GM12874 (cell line): ENCODE measurements around the gene EDEM3.

Source experiments
- TF ChIP-seq, protein P1 (sequence below): IDR thresholded peaks from 2 replicates; pipeline ENCODE4 v1.5.1; 2011; ENCODE audit warnings: low read depth, mild to moderate bottlenecking, control low read depth, low read length, moderate library complexity; ENCODE audit not compliant: insufficient read depth

The EDEM3 gene

DNA sequence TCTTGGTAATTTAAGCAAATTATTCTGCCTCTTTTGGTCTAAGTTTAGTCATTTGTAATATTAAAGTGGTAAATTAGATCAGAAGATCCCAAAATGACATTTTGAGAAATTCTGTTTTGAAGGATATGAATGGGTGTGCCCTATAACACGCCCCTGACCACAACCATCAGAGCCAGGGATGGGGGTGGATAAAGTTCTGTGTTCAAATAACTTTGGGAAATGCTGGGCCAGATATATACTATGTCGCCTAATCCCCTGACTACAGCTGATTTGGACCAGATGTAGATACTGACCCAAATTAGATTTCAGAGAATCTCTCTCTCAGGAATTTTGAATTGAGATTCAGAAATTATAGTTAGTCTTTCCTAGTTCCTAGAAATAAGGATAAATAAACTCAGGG lies 21.2 kb upstream of the EDEM3 start:
- TF ChIP-seq, protein P1, sequence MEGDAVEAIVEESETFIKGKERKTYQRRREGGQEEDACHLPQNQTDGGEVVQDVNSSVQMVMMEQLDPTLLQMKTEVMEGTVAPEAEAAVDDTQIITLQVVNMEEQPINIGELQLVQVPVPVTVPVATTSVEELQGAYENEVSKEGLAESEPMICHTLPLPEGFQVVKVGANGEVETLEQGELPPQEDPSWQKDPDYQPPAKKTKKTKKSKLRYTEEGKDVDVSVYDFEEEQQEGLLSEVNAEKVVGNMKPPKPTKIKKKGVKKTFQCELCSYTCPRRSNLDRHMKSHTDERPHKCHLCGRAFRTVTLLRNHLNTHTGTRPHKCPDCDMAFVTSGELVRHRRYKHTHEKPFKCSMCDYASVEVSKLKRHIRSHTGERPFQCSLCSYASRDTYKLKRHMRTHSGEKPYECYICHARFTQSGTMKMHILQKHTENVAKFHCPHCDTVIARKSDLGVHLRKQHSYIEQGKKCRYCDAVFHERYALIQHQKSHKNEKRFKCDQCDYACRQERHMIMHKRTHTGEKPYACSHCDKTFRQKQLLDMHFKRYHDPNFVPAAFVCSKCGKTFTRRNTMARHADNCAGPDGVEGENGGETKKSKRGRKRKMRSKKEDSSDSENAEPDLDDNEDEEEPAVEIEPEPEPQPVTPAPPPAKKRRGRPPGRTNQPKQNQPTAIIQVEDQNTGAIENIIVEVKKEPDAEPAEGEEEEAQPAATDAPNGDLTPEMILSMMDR: no peak

DNA sequence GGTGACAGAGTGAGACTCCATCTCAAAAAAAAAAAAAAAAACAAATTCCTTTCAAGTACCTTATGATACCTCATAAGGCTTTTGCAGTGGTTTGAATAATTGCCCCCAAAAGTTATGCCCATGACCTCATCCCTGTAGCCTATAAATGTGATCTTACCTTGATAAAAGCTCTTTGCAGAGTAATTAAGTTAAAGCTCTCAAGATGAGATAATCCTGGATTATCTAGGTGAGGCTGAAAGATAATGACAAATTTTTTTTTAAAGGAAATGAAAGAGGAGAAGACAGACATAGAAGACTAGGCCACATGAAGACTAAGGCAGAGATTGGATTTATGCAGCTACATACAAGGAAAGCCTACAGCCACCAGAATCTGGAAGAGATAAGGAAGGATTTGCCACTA lies 20.7 kb upstream of the EDEM3 start:
- TF ChIP-seq, protein P1: no peak

DNA sequence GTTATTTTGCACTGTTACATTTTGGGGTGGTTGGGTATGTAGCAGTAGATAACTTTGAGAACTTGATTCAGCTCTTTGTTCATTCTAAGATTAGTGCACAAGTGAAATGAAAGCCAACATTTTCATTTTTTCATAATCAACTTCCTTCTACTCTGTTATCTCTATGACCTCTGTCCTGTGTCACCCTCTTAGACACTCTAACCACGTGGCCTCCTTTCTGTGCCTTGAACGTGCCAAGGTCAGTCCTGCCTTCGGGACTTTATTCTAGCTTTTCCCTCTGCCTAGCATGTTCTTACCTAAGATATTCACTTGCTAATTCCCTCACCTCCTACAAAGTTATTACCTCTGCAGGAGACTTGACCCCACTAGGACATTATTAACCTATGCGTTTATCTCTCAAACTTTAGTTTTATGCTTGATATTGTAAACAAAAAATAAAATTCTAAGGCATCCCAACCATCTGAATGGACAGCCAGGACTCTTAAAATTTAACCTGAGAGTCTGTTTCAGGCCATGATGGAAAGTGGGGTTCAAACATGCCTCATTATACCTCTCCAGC lies 19.2 kb upstream of the EDEM3 start:
- TF ChIP-seq, protein P1: no peak

DNA sequence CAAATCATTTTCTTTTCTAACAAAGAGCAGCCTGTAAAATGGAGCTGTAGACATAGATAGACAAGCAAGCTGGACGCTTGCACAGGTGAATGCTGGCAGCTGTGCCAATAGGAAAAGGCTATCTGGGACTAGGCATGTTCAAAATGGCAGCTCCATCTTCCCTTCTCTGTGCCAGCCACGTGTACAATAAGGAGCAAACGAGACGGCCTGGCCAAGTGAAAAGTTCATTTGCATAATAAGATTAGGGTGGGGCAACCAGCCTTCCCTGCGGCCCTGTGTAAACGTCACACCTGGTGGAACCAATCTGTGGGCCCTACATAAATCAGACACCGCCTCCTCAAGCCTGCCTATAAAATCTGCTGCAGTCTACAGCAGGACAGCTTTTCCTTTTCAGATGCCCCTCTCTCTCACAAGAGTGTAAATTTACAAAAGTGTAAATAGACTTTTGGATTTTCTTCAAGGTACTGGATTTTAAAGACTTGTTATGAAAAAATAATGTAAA lies 16.6 kb upstream of the EDEM3 start:
- TF ChIP-seq, protein P1: no peak

DNA sequence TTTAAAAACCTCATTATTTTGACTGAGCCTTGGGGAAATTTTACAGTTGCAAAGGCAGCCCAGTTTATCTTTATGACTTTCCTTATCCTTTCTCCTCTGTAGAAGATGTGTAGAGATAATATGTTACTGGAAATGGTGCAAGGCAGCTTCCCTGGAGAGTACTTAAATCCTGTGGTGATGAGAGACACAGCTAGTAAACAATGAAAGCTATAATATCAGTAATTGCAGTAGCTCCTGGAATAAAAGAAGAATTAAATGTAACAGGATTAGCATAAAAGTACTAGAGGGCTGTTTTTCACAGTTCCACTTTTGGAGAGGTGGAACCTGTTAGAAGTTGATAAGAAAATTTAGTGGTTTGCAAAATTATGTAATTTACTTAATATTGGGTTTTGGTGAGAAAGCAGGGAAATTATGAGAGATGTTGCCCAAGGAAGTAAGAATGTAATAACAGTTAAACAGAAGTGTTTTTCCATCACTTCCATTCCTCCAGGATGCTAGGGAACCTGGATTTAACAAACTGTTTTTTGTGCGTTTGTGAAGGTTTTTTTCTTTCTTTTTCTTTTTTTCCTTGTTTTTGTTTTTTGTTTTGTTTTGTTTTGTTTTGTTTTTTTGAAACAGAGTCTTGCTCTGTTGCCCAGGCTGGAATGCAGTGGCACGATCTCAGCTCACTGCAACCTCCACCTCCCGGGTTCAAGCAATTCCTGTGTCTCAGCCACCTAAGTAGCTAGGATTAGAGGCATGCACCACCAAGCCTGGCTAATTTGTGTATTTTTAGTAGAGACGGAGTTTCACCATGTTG lies 15.7 kb upstream of the EDEM3 start:
- TF ChIP-seq, protein P1: no peak

DNA sequence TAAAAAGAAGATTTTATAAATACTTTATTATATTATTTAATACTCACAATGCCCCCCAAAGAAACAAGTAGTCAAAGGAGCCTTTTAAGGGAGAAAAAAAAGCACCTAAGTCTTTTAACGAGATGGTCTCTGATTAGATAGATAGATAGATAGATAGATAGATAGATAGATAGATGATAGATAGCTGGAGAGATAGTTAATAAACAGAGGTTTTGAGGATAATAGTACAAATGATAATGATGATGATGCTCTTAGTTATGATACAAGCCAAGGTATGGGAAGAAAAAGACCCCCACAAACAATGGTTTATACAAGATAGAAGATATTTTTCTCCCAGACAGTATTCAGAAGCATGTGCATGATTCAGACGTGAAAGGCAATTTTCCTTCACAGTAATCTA lies 14.6 kb upstream of the EDEM3 start:
- TF ChIP-seq, protein P1: no peak

DNA sequence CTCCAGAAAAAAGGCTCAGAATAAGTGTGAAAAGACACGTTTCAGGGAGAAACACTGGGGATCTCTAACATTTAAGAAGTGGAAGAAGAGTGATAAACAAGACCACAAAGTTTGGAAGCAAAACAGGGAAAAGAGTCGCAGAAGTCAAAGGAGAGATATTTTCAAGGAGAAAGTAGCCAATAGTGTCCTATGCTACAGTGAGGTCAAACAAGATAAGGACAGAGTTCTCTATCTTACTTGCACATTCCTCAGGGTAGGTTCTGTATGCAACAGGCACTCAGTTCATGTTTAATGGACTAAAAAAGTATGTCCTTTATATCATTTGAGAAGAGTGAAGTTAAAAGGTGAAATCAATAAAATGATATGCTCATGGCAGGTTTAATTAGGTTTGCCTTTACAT lies 13.8 kb upstream of the EDEM3 start:
- TF ChIP-seq, protein P1: no peak
